Activated CD8-positive, alpha-beta memory T cell treated with anti-CD3 and anti-CD28 coated beads for 24 hours (primary cell): ENCODE results near the gene DMRT1.

Experiments
- DNase-seq: peaks from one replicate; pipeline ENCODE4 v3.0.0-alpha.2; 2020

Gene DMRT1

GRCh38 chr9:841371-842209, at the start of gene DMRT1:
DMRT1 (plus strand) TSS chr9:841697; CDS start chr9:841839, 142 bp downstream.
- DNase-seq = no peak

GRCh38 chr9:792331-793260, 48.9 kb upstream of the DMRT1 start:
- no peak for DNase-seq

GRCh38 chr9:794386-794785, 47.1 kb upstream of the DMRT1 start:
- DNase-seq = no peak

GRCh38 chr9:795869-796268, 45.6 kb upstream of the DMRT1 start:
- no peak for DNase-seq

- DNase-seq = no peak
Measured at GRCh38 chr9:800591-801150, 40.8 kb upstream of the DMRT1 start.

GRCh38 chr9:801399-802071, 40.0 kb upstream of the DMRT1 start:
- no peak for DNase-seq

GRCh38 chr9:804026-804425, 37.5 kb upstream of the DMRT1 start:
- DNase-seq = no peak

- DNase-seq = no peak
Measured at GRCh38 chr9:805151-805550, 36.3 kb upstream of the DMRT1 start.

- DNase-seq = no peak
Measured at GRCh38 chr9:806285-807156, 35.0 kb upstream of the DMRT1 start.

GRCh38 chr9:811106-811531, 30.4 kb upstream of the DMRT1 start:
- DNase-seq = no peak

GRCh38 chr9:818958-819357, 22.5 kb upstream of the DMRT1 start:
- no peak for DNase-seq

GRCh38 chr9:826500-827280, 14.8 kb upstream of the DMRT1 start:
- no peak for DNase-seq

- no peak for DNase-seq
Measured at GRCh38 chr9:840343-840742, 1.2 kb upstream of the DMRT1 start.

- no peak for DNase-seq
Measured at GRCh38 chr9:842635-843426, 1.3 kb downstream of the DMRT1 start.

- no peak for DNase-seq
Measured at GRCh38 chr9:843427-843785, 1.9 kb downstream of the DMRT1 start.

GRCh38 chr9:846852-847251, 5.4 kb downstream of the DMRT1 start:
- no peak for DNase-seq

- DNase-seq = no peak
Measured at GRCh38 chr9:847505-847904, 6.0 kb downstream of the DMRT1 start.

GRCh38 chr9:849431-849830, 7.9 kb downstream of the DMRT1 start:
- no peak for DNase-seq

GRCh38 chr9:852539-852938, 11.0 kb downstream of the DMRT1 start:
- no peak for DNase-seq

GRCh38 chr9:859251-859650, 17.8 kb downstream of the DMRT1 start:
- no peak for DNase-seq
